Activated T-helper 2 cell treated with anti-CD3 and anti-CD28 coated beads, Interferon-gamma antibody, Interleukin-2, Interleukin-4, amounts not matched to agents 10 μg/mL and 5 μg/mL and 100 μg/mL, durations not matched to agents 14 hours and 24 hours and 36 hours (primary cell): ENCODE measurements around the gene DHX40. TPM values are rescaled to one million over a fixed set of nuclear protein-coding genes. Genes with fewer than 3 reads are reported as not detected.
"Not testable (repeated sequence)": the region's sequence is repeated elsewhere in the genome, so short reads cannot be mapped to it uniquely, and the experiment has no call there.

ENCODE experiments used
- DNase-seq: peaks from one replicate; pipeline ENCODE4 v3.0.0; 2021; ENCODE audit warnings: low spot score
- H3K27ac Mint-ChIP-seq: one replicate; pipeline ENCODE4 v1.8.0; 2021; ENCODE audit warnings: mixed read lengths
- H3K27me3 Mint-ChIP-seq: one replicate; pipeline ENCODE4 v1.8.0; 2021; ENCODE audit warnings: low read depth, mixed read lengths
- H3K36me3 Mint-ChIP-seq: one replicate; pipeline ENCODE4 v1.8.0; 2021; ENCODE audit warnings: low read depth, mixed read lengths
- H3K4me1 Mint-ChIP-seq: one replicate; pipeline ENCODE4 v1.8.0; 2021; ENCODE audit warnings: low read depth, mixed read lengths
- H3K4me3 Mint-ChIP-seq: one replicate; pipeline ENCODE4 v1.8.0; 2021; ENCODE audit warnings: low read depth, mild to moderate bottlenecking, moderate library complexity, mixed read lengths
- H3K9me3 Mint-ChIP-seq: one replicate; pipeline ENCODE4 v1.8.0; 2021; ENCODE audit warnings: mixed read lengths
- intact Hi-C: fragments of 100-400 bp; cut with micrococcal nuclease; formaldehyde crosslinking; loops from one replicate; pipeline ENCODE4 v1.15.1; 2023
- total RNA-seq: library from RNA; stranded (reverse); gene quantifications from 2 replicates; pipeline ENCODE4 v1.2.3, GENCODE V29; 2022

DHX40 gene
- total RNA-seq, 1 donor from 2014 or later, result 18.2 TPM

DNA sequence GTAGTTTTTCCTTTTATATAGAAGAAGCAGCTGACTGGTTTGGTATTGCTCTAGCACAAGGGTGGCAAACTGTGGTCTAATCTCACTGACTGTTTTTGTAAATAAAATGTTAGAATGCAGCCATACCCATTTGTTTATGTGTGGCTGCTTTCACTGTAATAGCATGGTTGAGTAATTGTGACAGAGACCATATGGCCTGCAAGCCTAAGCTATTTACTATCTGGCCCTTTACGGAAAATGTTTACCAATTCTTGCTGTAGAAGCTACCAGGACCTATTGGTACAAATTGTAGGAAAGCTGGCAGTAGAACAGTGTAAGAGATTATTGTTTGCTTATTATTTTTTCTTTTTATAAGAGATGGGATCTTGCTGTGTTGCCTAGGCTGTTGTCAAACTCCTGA, 18.8 kb downstream of the DHX40 start:
- DNase-seq, H3K9me3 Mint-ChIP-seq, H3K4me1 Mint-ChIP-seq, H3K27ac Mint-ChIP-seq, H3K27me3 Mint-ChIP-seq, H3K36me3 Mint-ChIP-seq, intact Hi-C loops, H3K4me3 Mint-ChIP-seq: not testable (repeated sequence)

GRCh38 chr17:59600169-59600568, 34.8 kb downstream of the DHX40 start:
- intact Hi-C loops, result loop anchor here (2.0 kb wide), 1 partner anchor 19 kb away; the partner anchor contains the start of gene CLTC
- H3K4me1 Mint-ChIP-seq, result peaks cover 19% of the 10 kb centered on the region
- no peak overlapping the region for H3K4me3 Mint-ChIP-seq
- DNase-seq, result no peak
- H3K27me3 Mint-ChIP-seq, result no peaks in the 10 kb centered on the region
- peaks cover 46% of the 10 kb centered on the region for H3K36me3 Mint-ChIP-seq
- no peaks in the 10 kb centered on the region for H3K9me3 Mint-ChIP-seq
- H3K27ac Mint-ChIP-seq, result no peak overlapping the region

- Mint-ChIP-seq H3K27ac (peak overlapping the region; percentile 43), H3K4me1 (peaks cover 19% of the 10 kb centered on the region), H3K9me3 (no peaks in the 10 kb centered on the region), H3K27me3 (no peaks in the 10 kb centered on the region), H3K4me3 (no peak overlapping the region), H3K36me3 (peaks cover 51% of the 10 kb centered on the region)
- intact Hi-C loops, result loop anchor here (1.0 to 2.0 kb wide), 2 partner anchors 18 to 41 kb away; partner anchors contain the start of gene CLTC
- DNase-seq, result peak; percentile 23
These were observed 35.7 kb downstream of the DHX40 start for GRCh38 chr17:59601130-59601529.

DNA sequence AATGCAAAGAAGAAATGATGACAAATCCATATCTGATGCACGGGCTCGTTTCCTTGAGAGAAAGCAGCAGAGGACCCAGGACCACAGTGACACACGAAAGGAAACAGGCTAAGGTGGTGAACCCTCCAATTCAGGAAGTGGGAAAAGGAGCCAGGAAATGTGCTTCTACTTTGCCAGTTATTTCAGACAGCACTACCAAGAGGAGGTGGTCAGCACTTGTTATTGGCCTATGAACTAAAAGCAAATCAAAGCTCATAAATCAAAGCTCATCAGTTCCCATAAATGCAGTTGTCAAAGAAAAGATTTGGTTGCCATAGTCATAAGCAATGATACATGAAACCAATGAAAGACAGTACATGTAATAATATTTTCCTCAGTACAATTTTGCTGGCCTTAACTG, 41.7 kb downstream of the DHX40 start:
- no peaks in the 10 kb centered on the region for H3K27me3 Mint-ChIP-seq
- intact Hi-C loops, result no loop called here
- H3K9me3 Mint-ChIP-seq, result no peaks in the 10 kb centered on the region
- H3K27ac Mint-ChIP-seq, result no peak overlapping the region
- H3K36me3 Mint-ChIP-seq, result peaks cover 55% of the 10 kb centered on the region
- no peak overlapping the region for H3K4me3 Mint-ChIP-seq
- no peak for DNase-seq
- peaks cover 7% of the 10 kb centered on the region for H3K4me1 Mint-ChIP-seq

GRCh38 chr17:59607817-59608403, 42.5 kb downstream of the DHX40 start:
- no peak overlapping the region for H3K4me3 Mint-ChIP-seq
- DNase-seq, result no peak
- peaks cover 4% of the 10 kb centered on the region for H3K4me1 Mint-ChIP-seq
- H3K27ac Mint-ChIP-seq, result no peak overlapping the region
- no peaks in the 10 kb centered on the region for H3K27me3 Mint-ChIP-seq
- H3K9me3 Mint-ChIP-seq, result no peaks in the 10 kb centered on the region
- intact Hi-C loops, result no loop called here
- peaks cover 46% of the 10 kb centered on the region for H3K36me3 Mint-ChIP-seq

DNA sequence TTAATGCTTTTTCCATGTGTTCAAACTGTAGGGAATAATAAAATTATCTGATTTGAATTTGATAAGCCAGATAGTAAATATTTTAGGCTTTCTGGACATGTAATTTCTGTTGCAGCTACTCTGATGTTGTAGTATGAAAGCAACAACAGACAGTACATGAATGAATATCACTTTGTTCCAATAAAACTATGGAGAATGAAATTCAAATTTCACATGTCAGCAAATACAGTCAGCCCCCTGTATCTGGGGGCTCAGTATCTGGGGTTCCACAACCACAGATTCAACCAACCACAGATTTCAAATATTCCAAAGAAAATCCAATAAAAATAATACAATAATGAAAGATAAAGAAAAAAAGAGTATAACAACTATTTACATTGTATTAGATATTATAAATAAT, 46.1 kb downstream of the DHX40 start:
- H3K9me3 Mint-ChIP-seq, result no peaks in the 10 kb centered on the region
- H3K27ac Mint-ChIP-seq, result no peak overlapping the region
- peaks cover 26% of the 10 kb centered on the region for H3K36me3 Mint-ChIP-seq
- peaks cover 4% of the 10 kb centered on the region for H3K4me1 Mint-ChIP-seq
- H3K27me3 Mint-ChIP-seq, result no peaks in the 10 kb centered on the region
- intact Hi-C loops, result no loop called here
- DNase-seq, result no peak
- H3K4me3 Mint-ChIP-seq, result no peak overlapping the region

DNA sequence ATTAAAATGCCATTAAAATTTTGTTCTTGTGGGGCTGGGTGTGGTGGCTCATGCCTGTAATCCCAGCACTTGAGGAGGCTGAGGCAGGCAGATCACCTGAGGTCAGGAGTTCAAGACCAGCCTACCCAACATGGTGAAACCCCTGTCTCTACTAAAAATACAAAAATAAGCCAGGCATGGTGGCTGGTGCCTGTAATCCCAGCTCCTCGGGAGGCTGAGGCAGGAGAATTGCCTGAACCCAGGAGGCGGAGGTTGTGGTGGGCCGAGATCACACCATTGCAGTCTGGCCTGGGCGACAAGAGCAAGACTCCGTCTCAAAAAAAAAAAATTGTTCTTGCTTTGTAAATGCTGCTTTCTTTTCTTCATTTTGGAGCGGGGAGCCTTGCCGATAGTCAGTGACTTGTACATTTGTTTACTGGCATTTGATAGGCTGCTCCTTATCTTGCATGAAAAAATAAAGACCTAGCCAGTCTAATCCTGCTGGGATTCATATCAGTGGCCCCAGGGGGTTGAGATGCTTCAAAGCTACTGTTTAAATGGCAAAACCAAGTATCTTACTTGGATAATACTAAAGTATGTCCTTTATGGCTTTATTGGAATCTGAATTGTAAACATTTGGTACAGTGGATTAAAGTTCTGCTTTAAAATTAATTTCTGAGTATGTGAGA, 51.0 kb downstream of the DHX40 start:
- no peak for DNase-seq
- Mint-ChIP-seq H3K4me1 (peaks cover 24% of the 10 kb centered on the region), H3K9me3 (no peaks in the 10 kb centered on the region), H3K36me3 (peaks cover 18% of the 10 kb centered on the region), H3K27ac (no peak overlapping the region), H3K27me3 (no peaks in the 10 kb centered on the region), H3K4me3 (no peak overlapping the region)
- intact Hi-C loops, result loop anchor here (5.0 kb wide), 1 partner anchor 136 kb away; no protein-coding TSS in a partner anchor

DNA sequence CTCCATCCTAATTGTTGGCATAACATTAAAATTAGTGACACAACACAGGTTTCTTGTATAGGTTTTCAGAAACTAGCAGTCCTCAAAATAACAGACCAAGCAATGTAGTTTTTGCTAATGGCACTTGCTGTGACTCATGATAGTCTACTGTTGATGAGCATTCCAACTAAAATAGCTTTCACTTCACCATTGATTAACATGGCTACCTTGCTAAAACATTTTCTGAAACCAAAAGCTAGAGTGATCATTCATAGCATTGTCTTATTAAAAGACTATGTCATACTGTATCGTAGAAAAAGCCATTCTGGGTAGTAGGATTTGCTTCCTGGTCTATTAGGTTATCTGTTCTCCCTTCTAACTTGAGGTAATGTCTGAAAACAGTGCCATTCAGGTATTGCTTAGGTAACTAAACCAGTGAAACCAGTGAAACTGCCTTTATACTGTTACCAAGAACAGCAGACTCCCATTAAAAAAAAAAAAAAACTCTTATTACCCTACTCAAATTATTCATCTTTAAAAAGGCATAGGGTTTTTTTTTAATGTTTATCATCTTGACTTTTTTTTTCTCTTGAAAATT, 51.8 kb downstream of the DHX40 start:
- Mint-ChIP-seq H3K27ac (peak overlapping the region; percentile 28), H3K36me3 (peaks cover 22% of the 10 kb centered on the region), H3K9me3 (no peaks in the 10 kb centered on the region), H3K27me3 (no peaks in the 10 kb centered on the region), H3K4me1 (peaks cover 28% of the 10 kb centered on the region), H3K4me3 (peak overlapping the region; percentile 91)
- DNase-seq, result no peak
- intact Hi-C loops, result loop anchor here (5.0 kb wide), 1 partner anchor 135 kb away; no protein-coding TSS in a partner anchor

GRCh38 chr17:59619035-59619297, 53.6 kb downstream of the DHX40 start:
- Mint-ChIP-seq H3K36me3 (peaks cover 24% of the 10 kb centered on the region), H3K4me1 (peaks cover 40% of the 10 kb centered on the region), H3K27ac (peak overlapping the region; percentile 95), H3K9me3 (no peaks in the 10 kb centered on the region), H3K27me3 (no peaks in the 10 kb centered on the region), H3K4me3 (peak overlapping the region; percentile 91)
- intact Hi-C loops, result loop anchor here (1.0 to 5.0 kb wide), 7 partner anchors 18 to 274 kb away; partner anchors contain the start of genes DHX40, PTRH2, RPS6KB1 and TUBD1
- no peak for DNase-seq

DNA sequence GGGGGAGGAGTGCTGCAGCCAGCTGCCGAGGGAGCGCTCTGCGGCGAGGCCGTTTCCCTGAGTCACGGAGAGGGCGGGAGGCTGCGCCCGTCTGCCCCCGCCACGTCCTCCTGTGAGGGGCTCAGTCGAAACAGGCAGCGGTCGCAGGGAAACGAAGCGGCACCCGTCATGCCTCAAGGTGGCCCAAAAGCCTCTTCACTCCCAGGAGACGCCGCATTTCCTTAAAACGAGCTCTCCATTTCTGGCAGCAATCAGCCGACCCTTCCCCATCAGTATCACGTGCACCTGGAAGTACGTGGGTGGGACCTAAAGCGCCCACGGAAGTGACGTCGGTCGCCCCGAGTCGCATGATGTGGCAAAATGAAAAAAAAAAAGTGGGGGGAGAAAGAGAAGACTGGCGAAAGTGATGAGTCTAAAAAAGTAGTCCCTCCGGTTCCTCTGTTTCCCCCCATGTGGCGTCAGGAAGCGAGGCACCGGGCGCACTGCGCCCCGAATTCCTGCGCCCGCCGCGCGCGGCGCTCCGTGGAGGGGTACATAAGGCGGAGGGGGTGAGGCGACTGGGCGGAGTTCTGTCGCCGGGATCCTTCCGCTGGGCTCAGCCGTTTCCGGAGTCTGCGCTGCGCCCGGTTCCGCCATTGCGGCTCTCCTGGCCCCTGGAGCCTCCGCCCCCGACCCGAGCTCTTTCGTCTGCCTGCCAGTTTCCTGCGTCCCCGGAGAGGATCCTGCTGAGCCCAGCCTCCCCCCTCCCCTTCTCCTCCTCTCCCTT, 54.1 kb downstream of the DHX40 start, which contains the start of gene CLTC:
TSS of gene CLTC (plus strand) at position 598 of the 766 bp plus-strand sequence. CDS start 237 bp downstream, outside the sequence.
- Mint-ChIP-seq H3K27ac (peak within 1 kb of the TSS; percentile 95), H3K4me1 (peaks cover 43% of the 10 kb centered on the region)

DNA sequence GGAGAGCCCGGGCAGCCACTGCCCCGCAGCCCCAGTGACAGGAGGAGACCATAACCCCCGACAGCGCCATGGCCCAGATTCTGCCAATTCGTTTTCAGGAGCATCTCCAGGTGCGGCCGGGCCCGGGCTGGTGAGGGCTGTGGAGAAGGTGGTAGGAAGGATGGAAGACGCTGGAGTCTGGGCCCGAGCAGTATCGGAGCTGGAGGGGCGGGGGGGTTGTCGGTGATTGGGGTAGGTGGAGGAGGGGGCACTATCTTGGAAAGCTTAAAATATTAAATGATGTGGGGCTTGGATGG, 54.6 kb downstream of the DHX40 start:
- no peak for DNase-seq
- Mint-ChIP-seq H3K27me3 (no peaks in the 10 kb centered on the region), H3K4me1 (peaks cover 43% of the 10 kb centered on the region), H3K4me3 (peak overlapping the region; percentile 91), H3K9me3 (no peaks in the 10 kb centered on the region), H3K36me3 (peaks cover 26% of the 10 kb centered on the region), H3K27ac (peak overlapping the region; percentile 95)
- intact Hi-C loops, result loop anchor here (2.0 kb wide), 1 partner anchor 15 kb away; no protein-coding TSS in a partner anchor

More for the DNA sequence above, 54.1 kb downstream of the DHX40 start, which contains the start of gene CLTC:
- intact Hi-C loops, result loop anchor here (1.0 to 5.0 kb wide), 8 partner anchors 15 to 273 kb away; partner anchors contain the start of genes DHX40, PTRH2, RPS6KB1 and TUBD1
- peak; percentile 92 for DNase-seq
- Mint-ChIP-seq H3K36me3 (peaks cover 26% of the 10 kb centered on the region), H3K4me3 (peak within 1 kb of the TSS; percentile 91), H3K9me3 (no peaks in the 10 kb centered on the region), H3K27me3 (no peaks in the 10 kb centered on the region)

DNA sequence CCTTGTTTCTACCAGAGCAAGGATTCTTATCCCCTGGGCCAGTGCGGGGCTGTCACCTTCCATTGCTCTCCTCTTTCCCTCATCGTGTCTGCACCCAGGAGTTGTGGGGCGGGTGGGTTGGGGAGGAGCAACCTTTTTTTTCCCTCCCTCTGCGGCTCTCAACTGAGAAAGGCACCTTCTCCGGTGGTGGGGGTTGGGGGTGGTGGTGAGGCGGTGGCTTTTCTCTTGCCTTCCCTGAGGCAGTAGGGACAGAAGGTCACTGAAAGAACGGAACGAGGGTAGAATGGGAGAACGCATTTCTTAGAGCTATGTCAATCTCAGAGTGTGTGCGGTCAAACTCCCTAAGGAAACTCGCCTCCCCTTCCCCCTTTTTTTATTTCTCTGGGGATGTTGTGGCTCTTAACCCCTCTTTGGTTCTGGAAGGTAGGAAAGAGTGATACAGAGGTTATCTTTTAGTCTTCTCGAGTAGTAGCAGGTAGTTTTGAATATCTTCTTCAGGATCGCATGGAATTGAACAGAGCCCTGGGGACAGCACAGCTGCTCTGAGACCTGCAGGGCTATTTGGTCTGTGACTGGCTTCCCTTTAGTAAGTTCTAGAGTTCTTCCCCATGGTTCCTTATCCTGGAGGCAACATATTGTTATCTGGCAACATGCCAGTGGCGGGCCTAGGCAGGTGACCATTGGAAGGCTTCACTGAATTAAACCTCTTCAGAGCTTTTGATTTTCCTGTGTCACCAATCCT, 55.3 kb downstream of the DHX40 start:
- intact Hi-C loops, result loop anchor here (2.0 kb wide), 1 partner anchor 14 kb away; no protein-coding TSS in a partner anchor
- Mint-ChIP-seq H3K4me1 (peaks cover 46% of the 10 kb centered on the region), H3K9me3 (no peaks in the 10 kb centered on the region), H3K36me3 (peaks cover 29% of the 10 kb centered on the region), H3K27ac (peak overlapping the region; percentile 95), H3K27me3 (no peaks in the 10 kb centered on the region), H3K4me3 (peak overlapping the region; percentile 91)
- peak; percentile 36 for DNase-seq
